HL-60 (cell line): ENCODE data around the gene DYSF.

ENCODE experiments used
- GABPA ChIP-seq: IDR thresholded peaks from 2 replicates; pipeline ENCODE4 v1.6.1; 2012; ENCODE audit warnings: low read depth
- TF ChIP-seq, protein P1 (sequence below): IDR thresholded peaks from one replicate; pipeline ENCODE4 v1.5.1; 2011; ENCODE audit warnings: low read length, control low read depth, inconsistent platforms; ENCODE audit not compliant: insufficient read depth

- TF ChIP-seq, protein P1, sequence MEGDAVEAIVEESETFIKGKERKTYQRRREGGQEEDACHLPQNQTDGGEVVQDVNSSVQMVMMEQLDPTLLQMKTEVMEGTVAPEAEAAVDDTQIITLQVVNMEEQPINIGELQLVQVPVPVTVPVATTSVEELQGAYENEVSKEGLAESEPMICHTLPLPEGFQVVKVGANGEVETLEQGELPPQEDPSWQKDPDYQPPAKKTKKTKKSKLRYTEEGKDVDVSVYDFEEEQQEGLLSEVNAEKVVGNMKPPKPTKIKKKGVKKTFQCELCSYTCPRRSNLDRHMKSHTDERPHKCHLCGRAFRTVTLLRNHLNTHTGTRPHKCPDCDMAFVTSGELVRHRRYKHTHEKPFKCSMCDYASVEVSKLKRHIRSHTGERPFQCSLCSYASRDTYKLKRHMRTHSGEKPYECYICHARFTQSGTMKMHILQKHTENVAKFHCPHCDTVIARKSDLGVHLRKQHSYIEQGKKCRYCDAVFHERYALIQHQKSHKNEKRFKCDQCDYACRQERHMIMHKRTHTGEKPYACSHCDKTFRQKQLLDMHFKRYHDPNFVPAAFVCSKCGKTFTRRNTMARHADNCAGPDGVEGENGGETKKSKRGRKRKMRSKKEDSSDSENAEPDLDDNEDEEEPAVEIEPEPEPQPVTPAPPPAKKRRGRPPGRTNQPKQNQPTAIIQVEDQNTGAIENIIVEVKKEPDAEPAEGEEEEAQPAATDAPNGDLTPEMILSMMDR: no peak
- TF ChIP-seq GABPA: no peak
Observed at GRCh38 chr2:71571945-71572344, 118.6 kb downstream of the DYSF start.
